Mesodermal cell (in vitro differentiated cells): ENCODE measurements around the gene TRPM2.

Experiments used
- H3K27ac ChIP-seq: 2 replicates; pipeline ENCODE4 v1.7.0; 2013; ENCODE audit warnings: mild to moderate bottlenecking, low read depth, low read length, moderate library complexity; ENCODE audit not compliant: severe bottlenecking
- H3K36me3 ChIP-seq: 2 replicates; pipeline ENCODE4 v1.7.1; 2013; ENCODE audit warnings: mild to moderate bottlenecking, low read length, moderate library complexity; ENCODE audit not compliant: control insufficient read depth, insufficient read depth
- H3K4me1 ChIP-seq: one replicate; pipeline ENCODE4 v1.7.1; 2013; ENCODE audit warnings: mild to moderate bottlenecking, low read length; ENCODE audit not compliant: insufficient read depth, control insufficient read depth, poor library complexity, severe bottlenecking
- H3K4me3 ChIP-seq: 2 replicates; pipeline ENCODE4 v1.7.0; 2013; ENCODE audit warnings: low read length, control low read depth, mild to moderate bottlenecking; ENCODE audit not compliant: insufficient read depth, poor library complexity, severe bottlenecking; ENCODE audit errors: extremely low read depth
- H3K9me3 ChIP-seq: 2 replicates; pipeline ENCODE4 v1.7.1; 2013; ENCODE audit warnings: mild to moderate bottlenecking, low read length, moderate library complexity; ENCODE audit not compliant: control insufficient read depth
- WGBS, 2 experiments: methylation state at CpG; one replicate each; pipeline ENCODE4 v1.1.5; 2013; ENCODE audit warnings: missing lambda C conversion rate in 2 of 2; ENCODE audit not compliant: insufficient coverage in 2 of 2; 5-methylcytosine and 5-hydroxymethylcytosine counted together

TRPM2 gene

DNA sequence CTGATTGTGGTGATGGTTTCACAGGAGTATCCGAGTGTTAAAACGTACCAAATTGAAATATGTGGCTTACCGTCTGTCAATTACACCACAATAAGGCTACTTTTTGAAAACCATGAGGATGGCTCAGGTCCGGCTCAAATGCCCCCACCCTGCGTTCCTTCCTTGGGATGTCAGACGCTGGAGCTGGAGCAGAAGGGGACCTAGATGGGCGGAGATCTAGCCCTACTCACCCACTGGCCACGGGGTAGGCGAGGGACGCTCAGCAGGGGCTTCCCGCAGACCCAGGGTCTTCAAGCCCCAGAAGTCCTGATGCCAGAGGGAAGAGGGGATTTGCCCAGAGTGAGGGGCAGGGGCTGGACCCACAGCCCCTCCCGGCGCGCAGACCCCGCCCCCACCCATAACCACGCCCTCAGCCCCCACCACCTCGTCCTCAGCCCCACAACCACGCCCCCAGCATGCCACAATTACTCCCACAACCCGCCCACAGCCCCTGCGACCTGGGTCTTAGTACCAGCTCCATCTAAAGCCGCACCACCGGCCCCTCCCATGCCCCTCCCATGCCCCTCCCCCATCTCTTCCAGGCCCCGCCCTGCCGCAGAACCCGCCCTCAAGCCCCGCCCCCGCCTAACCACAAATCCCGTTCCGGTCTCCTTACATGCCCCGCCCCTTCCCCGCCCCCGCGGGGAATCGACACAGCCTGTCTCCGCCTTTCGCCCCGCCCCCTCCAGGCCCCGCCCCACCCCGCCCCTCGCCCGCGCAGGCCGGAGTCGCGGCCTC, 101.5 kb downstream of the TRPM2 start, which contains the start of gene LRRC3:
Gene LRRC3, plus strand, starts transcription at position 764 of the 777 bp plus-strand sequence. CDS start 1,135 bp downstream, outside the sequence.
- no peak within 1 kb of the TSS for H3K27ac ChIP-seq
- H3K9me3 ChIP-seq: peaks cover 10% of the 10 kb centered on the region
- WGBS, 2 experiments: 15 to 21% methylated on average over 7 to 15 of the region's 45 CpGs
- H3K4me3 ChIP-seq: peak within 1 kb of the TSS; percentile 64
- H3K4me1 ChIP-seq: no peaks in the 10 kb centered on the region
- H3K36me3 ChIP-seq: peaks cover 8% of the 10 kb centered on the region

- H3K9me3 ChIP-seq: peaks cover 10% of the 10 kb centered on the region
- peaks cover 8% of the 10 kb centered on the region for H3K36me3 ChIP-seq
- H3K27ac ChIP-seq: no peak overlapping the region
- no peaks in the 10 kb centered on the region for H3K4me1 ChIP-seq
- WGBS, 2 experiments: 2% methylated on average over 38 to 56 of the region's 72 CpGs
- peak overlapping the region; percentile 64 for H3K4me3 ChIP-seq
These were observed 102.2 kb downstream of the TRPM2 start for GRCh38 chr21:44455524-44456213.

- H3K9me3 ChIP-seq: peaks cover 10% of the 10 kb centered on the region
- peaks cover 8% of the 10 kb centered on the region for H3K36me3 ChIP-seq
- no peak overlapping the region for H3K27ac ChIP-seq
- no peaks in the 10 kb centered on the region for H3K4me1 ChIP-seq
- 90 to 91% methylated on average over 29 to 35 of the region's 35 CpGs for WGBS, 2 experiments
- peak overlapping the region; percentile 64 for H3K4me3 ChIP-seq
These were observed 102.9 kb downstream of the TRPM2 start for GRCh38 chr21:44456214-44456914.

- no peak overlapping the region for H3K4me3 ChIP-seq
- no peak overlapping the region for H3K27ac ChIP-seq
- WGBS, 2 experiments: 93 to 97% methylated on average over 38 to 42 of the region's 44 CpGs
- peaks cover 10% of the 10 kb centered on the region for H3K9me3 ChIP-seq
- peaks cover 8% of the 10 kb centered on the region for H3K36me3 ChIP-seq
- H3K4me1 ChIP-seq: no peaks in the 10 kb centered on the region
These were observed 103.7 kb downstream of the TRPM2 start for GRCh38 chr21:44456915-44457736.

DNA sequence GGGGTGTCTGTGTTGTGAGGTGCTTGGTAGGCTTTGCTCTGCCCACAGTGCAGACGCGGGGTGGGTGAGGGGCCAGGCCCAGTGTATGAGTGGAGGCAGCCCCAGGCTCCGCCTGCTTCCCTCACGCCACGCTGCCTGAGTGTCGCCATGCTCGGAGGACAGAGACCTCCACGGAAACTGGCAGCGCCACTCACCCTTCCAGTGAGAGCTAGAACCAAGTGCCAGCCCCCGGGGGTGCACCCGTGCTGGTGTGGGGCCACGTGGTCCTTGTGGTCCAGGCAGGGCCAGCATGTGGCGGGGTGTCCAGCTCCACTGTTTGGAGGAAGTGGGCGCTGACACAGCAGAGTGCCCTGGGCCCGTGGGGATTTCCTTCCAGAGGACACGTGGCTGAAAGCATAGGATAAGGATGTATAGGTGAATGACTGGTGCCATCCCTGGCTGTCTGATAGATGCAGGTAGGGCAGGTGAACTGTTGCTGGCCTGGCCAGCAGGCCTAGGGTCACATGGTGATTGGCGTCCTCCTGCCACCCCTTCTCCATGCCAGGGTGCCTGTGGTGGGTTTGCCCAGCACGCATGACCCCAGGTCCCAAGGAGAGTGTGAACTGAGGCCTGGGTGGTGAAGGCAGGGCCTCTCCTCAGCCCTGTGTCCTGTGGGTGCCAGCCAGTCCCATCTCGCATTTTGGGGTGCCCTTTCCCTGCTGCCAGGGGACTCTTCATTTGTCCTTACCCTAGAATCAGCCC, 105.7 kb downstream of the TRPM2 start:
- Histone ChIP-seq H3K27ac (no peak overlapping the region), H3K4me3 (no peak overlapping the region), H3K9me3 (peaks cover 4% of the 10 kb centered on the region), H3K36me3 (peaks cover 8% of the 10 kb centered on the region), H3K4me1 (no peaks in the 10 kb centered on the region)
- WGBS, 2 experiments: 93 to 96% methylated on average over 17 to 18 of the region's 19 CpGs

GRCh38 chr21:44459712-44460440, 106.5 kb downstream of the TRPM2 start:
- Histone ChIP-seq H3K4me1 (no peaks in the 10 kb centered on the region), H3K27ac (no peak overlapping the region), H3K36me3 (peaks cover 8% of the 10 kb centered on the region), H3K9me3 (no peaks in the 10 kb centered on the region), H3K4me3 (no peak overlapping the region)
- WGBS, 2 experiments: 96 to 99% methylated on average over 12 of the region's 14 CpGs

- peaks cover 8% of the 10 kb centered on the region for H3K36me3 ChIP-seq
- 93 to 95% methylated on average over 5 to 6 of the region's 8 CpGs for WGBS, 2 experiments
These were observed 107.0 kb downstream of the TRPM2 start for GRCh38 chr21:44460441-44460755.

DNA sequence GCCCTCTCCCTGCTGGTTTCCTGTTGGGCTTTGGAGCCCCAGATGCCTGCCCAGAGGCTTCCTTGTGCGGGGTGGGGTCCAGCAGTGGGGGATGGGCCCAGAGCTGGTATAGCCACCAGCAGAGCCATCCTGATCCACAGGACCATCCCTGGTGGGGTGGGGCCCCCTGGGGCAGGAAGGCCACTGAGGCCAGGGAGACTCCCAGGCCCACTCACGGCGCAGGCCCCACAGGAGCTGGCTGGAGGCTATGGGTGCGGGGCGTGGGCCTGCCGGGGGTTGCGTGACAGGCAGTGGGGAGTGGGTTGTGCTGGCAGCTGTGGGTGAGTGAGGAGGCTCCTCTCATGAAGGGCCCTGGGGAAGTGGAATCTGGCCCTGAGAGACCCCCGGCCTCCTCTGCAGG, 107.6 kb downstream of the TRPM2 start:
- Histone ChIP-seq H3K27ac (no peak overlapping the region), H3K9me3 (no peaks in the 10 kb centered on the region), H3K36me3 (peaks cover 8% of the 10 kb centered on the region), H3K4me3 (no peak overlapping the region), H3K4me1 (no peaks in the 10 kb centered on the region)
- 97% methylated on average over 7 of the region's 8 CpGs for WGBS, 2 experiments

More at GRCh38 chr21:44460441-44460755, 107.0 kb downstream of the TRPM2 start:
- Histone ChIP-seq H3K9me3 (no peaks in the 10 kb centered on the region), H3K4me1 (no peaks in the 10 kb centered on the region), H3K4me3 (no peak overlapping the region), H3K27ac (no peak overlapping the region)

DNA sequence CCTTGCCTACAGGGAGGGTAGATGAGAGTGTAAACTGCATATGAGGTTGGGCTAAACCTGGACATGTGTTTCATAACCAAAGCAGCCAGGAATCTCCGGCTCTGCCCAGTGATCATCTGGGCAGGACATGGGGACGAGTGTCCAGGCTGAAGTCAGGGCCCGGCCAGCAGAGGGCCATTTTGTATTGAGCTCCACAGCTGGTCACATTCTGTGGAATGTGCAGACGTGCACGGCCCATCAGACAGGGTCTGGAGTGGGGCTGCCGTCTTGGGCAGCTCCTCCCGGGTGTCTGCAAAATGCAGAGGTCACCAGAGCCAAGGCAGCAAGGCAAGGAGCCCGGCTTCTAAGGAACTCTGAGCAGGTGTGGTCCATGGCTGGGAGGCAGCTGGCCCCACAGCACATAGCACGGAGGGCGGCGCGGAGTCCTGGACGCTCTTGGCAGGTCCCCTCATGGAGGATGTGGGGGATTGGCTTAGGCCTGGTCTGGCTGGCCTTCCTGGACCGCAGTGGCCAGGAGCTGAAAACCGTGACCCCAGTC, 108.1 kb downstream of the TRPM2 start:
- Histone ChIP-seq H3K36me3 (peaks cover 8% of the 10 kb centered on the region), H3K4me1 (no peaks in the 10 kb centered on the region), H3K9me3 (no peaks in the 10 kb centered on the region), H3K4me3 (no peak overlapping the region), H3K27ac (no peak overlapping the region)
- 87 to 91% methylated on average over 14 of the region's 15 CpGs for WGBS, 2 experiments
